Esophagus squamous epithelium (tissue), 5 donors: ENCODE results near the gene GPN1. TPM values are rescaled to one million over a fixed set of nuclear protein-coding genes. Genes with fewer than 3 reads are reported as not detected.
A peak's percentile ranks its signal among the peaks of the same experiment; 100 is the strongest.
"Not testable (repeated sequence)": the region's sequence is repeated elsewhere in the genome, so short reads cannot be mapped to it uniquely, and the experiment has no call there.

Experiments
- DNase-seq: peaks from one replicate; lab custom pipeline; 2025; lab: John Stamatoyannopoulos, UW
- H3K27ac ChIP-seq, 4 donors: fragments of 200-600 bp; sonication (generic); one replicate each; pipeline ENCODE4 v1.5.1; 2016 to 2019; ENCODE audit warnings: mild to moderate bottlenecking in 1 of 4
- H3K27me3 ChIP-seq, 4 donors: fragments of 200-600 bp; sonication (generic); 1 replicate in 3 of 4; 2 replicates in 1 of 4; pipeline versions ENCODE4 v1.5.1 to v1.6.0; 2017 to 2021; ENCODE audit warnings: antibody characterized with exemption in 1 of 4
- H3K36me3 ChIP-seq, 3 donors: fragments of 200-600 bp; sonication (generic); one replicate each; pipeline ENCODE4 v1.5.1; 2016 to 2019
- H3K4me1 ChIP-seq, 3 donors: fragments of 200-600 bp; sonication (generic); one replicate each; pipeline ENCODE4 v1.5.1; 2017 to 2019
- H3K4me3 ChIP-seq, 4 donors: fragments of 200-600 bp; sonication (generic); 1 replicate in 3 of 4; 2 replicates in 1 of 4; pipeline ENCODE4 v1.5.1; 2016 to 2019; ENCODE audit warnings: mild to moderate bottlenecking in 2 of 4, moderate library complexity in 1 of 4
- H3K9me3 ChIP-seq, 3 donors: fragments of 200-600 bp; sonication (generic); one replicate each; pipeline ENCODE4 v1.5.1; 2016 to 2019
- POLR2A ChIP-seq, 4 donors: fragments of 450-650 bp; IDR thresholded peaks; one replicate each; pipeline ENCODE4 v1.6.1; 2017; ENCODE audit warnings: antibody characterized with exemption in 4 of 4, mild to moderate bottlenecking in 4 of 4, moderate library complexity in 3 of 4
- WGBS, 2 donors: methylation state at CpG; one replicate each; pipeline ENCODE4 v1.1.5; 2018; 5-methylcytosine and 5-hydroxymethylcytosine counted together
- intact Hi-C: fragments of 100-400 bp; cut with DNase I; formaldehyde crosslinking; loops from one replicate; pipeline ENCODE4 v1.15.0; 2022
- total RNA-seq, 4 donors: library from RNA; depleted of rRNA; stranded (reverse); fragments of >200 nt; gene quantifications; one replicate each; pipeline ENCODE4 v1.1.0, GENCODE V29; 2016
- TF ChIP-seq, protein P1 (sequence below), 6 experiments: fragments of 450-650 bp in 4 of 6; fragments of 200-600 bp in 2 of 6; sonication (generic) in 2 of 6; IDR thresholded peaks; one replicate each; pipeline ENCODE4 v1.5.1; 2016 to 2019; ENCODE audit warnings: antibody characterized with exemption in 6 of 6, mild to moderate bottlenecking in 4 of 6, moderate library complexity in 4 of 6
- donor health status: DM: yes; HTN: yes; CAD: no.

The GPN1 gene
- total RNA-seq, 4 donors from 2014 or later, result 17.3 to 36.4 (median 31.6) TPM

DNA sequence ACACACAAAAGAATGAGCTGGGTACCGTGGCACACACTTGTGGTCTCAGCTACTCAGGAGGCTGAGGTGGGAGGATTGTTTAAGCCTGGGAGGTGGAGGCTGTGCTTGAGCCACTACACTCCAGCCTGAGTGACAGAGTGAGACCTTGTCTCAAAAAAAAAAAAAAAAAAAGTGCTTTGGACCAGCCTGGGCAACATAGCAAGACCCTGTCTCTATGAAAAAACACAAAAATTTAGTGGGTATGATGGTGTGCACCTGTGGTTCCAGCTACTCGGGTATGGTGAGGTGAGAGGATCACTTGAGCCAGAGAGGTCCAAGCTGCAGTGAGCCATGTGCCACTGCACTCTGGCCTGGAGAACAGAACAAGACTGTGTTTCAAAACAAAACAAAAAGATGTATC is 35.6 kb upstream of the GPN1 start:
- Histone ChIP-seq H3K4me1 (peaks cover 0 to 6% (median 0%) of the 10 kb centered on the region in 3 donors), H3K27me3 (no peaks in the 10 kb centered on the region), H3K36me3 (peaks cover 0 to 39% (median 0%) of the 10 kb centered on the region in 3 donors), H3K4me3 (no peak overlapping the region), H3K9me3 (peaks cover 0 to 28% (median 15%) of the 10 kb centered on the region in 3 donors), H3K27ac (no peak overlapping the region)
- 92 to 100% methylated on average over 1 to 2 of the region's 2 CpGs for WGBS, 2 donors
- no peak for TF ChIP-seq POLR2A (IDR thresholded peaks at IDR 0.05)
- TF ChIP-seq, protein P1, sequence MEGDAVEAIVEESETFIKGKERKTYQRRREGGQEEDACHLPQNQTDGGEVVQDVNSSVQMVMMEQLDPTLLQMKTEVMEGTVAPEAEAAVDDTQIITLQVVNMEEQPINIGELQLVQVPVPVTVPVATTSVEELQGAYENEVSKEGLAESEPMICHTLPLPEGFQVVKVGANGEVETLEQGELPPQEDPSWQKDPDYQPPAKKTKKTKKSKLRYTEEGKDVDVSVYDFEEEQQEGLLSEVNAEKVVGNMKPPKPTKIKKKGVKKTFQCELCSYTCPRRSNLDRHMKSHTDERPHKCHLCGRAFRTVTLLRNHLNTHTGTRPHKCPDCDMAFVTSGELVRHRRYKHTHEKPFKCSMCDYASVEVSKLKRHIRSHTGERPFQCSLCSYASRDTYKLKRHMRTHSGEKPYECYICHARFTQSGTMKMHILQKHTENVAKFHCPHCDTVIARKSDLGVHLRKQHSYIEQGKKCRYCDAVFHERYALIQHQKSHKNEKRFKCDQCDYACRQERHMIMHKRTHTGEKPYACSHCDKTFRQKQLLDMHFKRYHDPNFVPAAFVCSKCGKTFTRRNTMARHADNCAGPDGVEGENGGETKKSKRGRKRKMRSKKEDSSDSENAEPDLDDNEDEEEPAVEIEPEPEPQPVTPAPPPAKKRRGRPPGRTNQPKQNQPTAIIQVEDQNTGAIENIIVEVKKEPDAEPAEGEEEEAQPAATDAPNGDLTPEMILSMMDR (IDR thresholded peaks at IDR 0.05), result no peak
- intact Hi-C loops, result no loop called here
- DNase-seq, result no peak

- Histone ChIP-seq H3K9me3 (peaks cover 0 to 28% (median 15%) of the 10 kb centered on the region in 3 donors), H3K36me3 (peaks cover 0 to 48% (median 0%) of the 10 kb centered on the region in 3 donors), H3K4me1 (peaks cover 0 to 12% (median 0%) of the 10 kb centered on the region in 3 donors)
- H3K27me3 ChIP-seq, H3K27ac ChIP-seq, H3K4me3 ChIP-seq, DNase-seq, intact Hi-C loops: not testable (repeated sequence)
- 100% methylated on average over 1 of the region's 45 CpGs; no CpG with 5 or more reads in 1 of the 2 donors for WGBS, 2 donors
These were observed 34.7 kb upstream of the GPN1 start for GRCh38 chr2:27594020-27594703.

DNA sequence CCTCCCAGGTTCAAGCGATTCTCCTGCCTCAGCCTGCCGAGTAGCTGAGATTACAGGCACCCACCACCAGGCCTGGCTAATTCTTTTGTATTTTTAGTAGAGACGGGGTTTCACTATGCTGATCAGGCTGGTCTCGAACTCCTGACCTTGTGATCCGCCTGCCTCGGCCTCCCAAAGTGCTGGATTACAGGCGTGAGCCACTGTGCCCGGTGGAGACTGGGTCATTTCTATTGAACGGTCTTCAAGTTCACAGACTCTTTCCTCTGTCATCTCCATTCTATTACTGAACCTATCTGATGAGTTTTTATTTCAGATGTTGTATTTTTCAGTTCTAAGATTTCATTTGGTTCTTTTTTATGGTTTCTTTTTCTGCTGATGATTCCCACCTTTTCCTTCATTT is 33.4 kb upstream of the GPN1 start:
- peaks cover 0 to 16% (median 0%) of the 10 kb centered on the region in 3 donors for H3K4me1 ChIP-seq
- peaks cover 0 to 61% (median 5%) of the 10 kb centered on the region in 3 donors for H3K36me3 ChIP-seq
- H3K9me3 ChIP-seq, result peaks cover 0 to 22% (median 15%) of the 10 kb centered on the region in 3 donors
- 93 to 100% methylated on average over 8 to 9 of the region's 9 CpGs for WGBS, 2 donors
- DNase-seq, H3K4me3 ChIP-seq, intact Hi-C loops, H3K27me3 ChIP-seq, H3K27ac ChIP-seq: not testable (repeated sequence)

DNA sequence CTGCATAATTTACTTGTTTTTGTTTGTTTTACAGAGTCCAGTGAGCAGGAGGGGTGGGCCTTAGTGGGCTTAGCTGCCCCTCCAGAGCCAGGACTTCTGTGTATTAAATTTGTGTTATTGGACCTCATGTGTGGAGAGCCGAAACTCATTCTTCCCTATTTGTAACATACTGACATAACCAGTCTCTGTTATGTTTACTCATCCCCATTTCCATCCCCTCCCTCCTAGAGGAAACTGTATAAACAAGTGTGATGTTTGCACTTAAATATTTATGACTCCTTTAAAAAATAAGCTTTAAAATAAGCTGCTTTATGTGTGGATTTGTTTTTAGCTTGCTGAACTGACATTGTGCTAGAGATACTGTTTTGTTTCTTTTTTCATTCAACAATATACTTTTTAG is 32.2 kb upstream of the GPN1 start:
- peak overlapping the region in 2 of 4 donors; percentile 30 to 39 for H3K27ac ChIP-seq
- H3K36me3 ChIP-seq, result peaks cover 0 to 62% (median 5%) of the 10 kb centered on the region in 3 donors
- intact Hi-C loops, result no loop called here
- H3K9me3 ChIP-seq, result peaks cover 0 to 15% (median 12%) of the 10 kb centered on the region in 3 donors
- no peak overlapping the region for H3K4me3 ChIP-seq
- no peaks in the 10 kb centered on the region for H3K27me3 ChIP-seq
- TF ChIP-seq POLR2A (IDR thresholded peaks at IDR 0.05), result no peak
- TF ChIP-seq, protein P1 (IDR thresholded peaks at IDR 0.05), result no peak
- peaks cover 0 to 16% (median 0%) of the 10 kb centered on the region in 3 donors for H3K4me1 ChIP-seq
- 80 to 94% methylated on average over 1 of the region's 1 CpG for WGBS, 2 donors
- DNase-seq, result no peak

DNA sequence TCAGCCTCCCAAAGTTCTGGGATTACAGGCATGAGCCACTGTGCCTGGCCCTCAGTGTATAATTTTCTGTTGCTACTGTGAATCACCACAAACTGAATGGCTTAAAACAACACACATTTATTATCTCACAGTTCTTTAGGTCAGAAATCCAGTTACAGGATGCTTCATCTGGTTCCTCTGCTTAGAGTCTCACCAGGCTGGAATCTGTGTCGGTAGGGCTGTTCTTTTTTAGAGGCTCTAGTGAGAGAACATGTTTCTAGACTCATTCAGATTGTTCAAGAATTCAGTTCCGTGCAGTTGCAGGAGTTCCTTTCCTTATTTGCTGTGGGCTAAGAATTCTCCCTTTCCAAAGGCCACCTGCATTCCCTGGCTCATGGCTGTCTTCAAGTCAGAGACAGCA is 22.2 kb upstream of the GPN1 start:
- H3K27me3 ChIP-seq, result no peaks in the 10 kb centered on the region
- no peak overlapping the region for H3K27ac ChIP-seq
- H3K9me3 ChIP-seq, result no peaks in the 10 kb centered on the region
- DNase-seq, result no peak
- intact Hi-C loops, result no loop called here
- TF ChIP-seq, protein P1 (IDR thresholded peaks at IDR 0.05), result no peak
- no peak for TF ChIP-seq POLR2A (IDR thresholded peaks at IDR 0.05)
- peaks cover 13 to 95% (median 35%) of the 10 kb centered on the region in 3 donors for H3K36me3 ChIP-seq
- WGBS, 2 donors, result 82 to 90% methylated on average over 2 of the region's 2 CpGs
- no peaks in the 10 kb centered on the region for H3K4me1 ChIP-seq
- H3K4me3 ChIP-seq, result no peak overlapping the region

DNA sequence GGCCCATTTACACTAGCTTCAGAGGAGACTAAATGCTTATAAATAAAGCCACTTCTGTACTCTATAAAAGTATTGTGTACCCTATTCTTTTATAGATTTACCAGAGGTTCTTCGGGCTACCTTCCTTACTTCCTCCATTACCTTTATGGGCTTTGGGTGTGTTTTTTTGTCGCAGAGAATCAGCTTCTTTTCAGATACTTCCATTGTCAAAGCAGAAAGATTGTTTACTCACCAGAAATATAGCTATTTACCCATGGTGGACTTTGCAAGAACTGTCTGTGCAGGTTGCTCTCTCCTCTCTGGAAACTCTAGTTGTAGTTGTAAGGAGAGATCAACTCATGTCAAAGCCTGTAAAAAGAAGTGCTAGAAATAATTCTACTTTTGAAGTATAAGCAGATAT is 14.9 kb upstream of the GPN1 start:
- no peak for TF ChIP-seq POLR2A (IDR thresholded peaks at IDR 0.05)
- TF ChIP-seq, protein P1 (IDR thresholded peaks at IDR 0.05), result no peak
- Histone ChIP-seq H3K9me3 (no peaks in the 10 kb centered on the region), H3K4me3 (no peak overlapping the region), H3K27me3 (no peaks in the 10 kb centered on the region), H3K4me1 (no peaks in the 10 kb centered on the region), H3K27ac (no peak overlapping the region), H3K36me3 (peaks cover 0 to 96% (median 45%) of the 10 kb centered on the region in 3 donors)
- WGBS, 2 donors, result 87 to 91% methylated on average over 2 of the region's 2 CpGs
- no peak for DNase-seq
- intact Hi-C loops, result no loop called here
